Smooth muscle cell (in vitro differentiated cells): ENCODE results near the gene CC2D2A. TPM values are rescaled to one million over a fixed set of nuclear protein-coding genes. Genes with fewer than 3 reads are reported as not detected.

Experiments used
- DNase-seq: peaks from one replicate; lab custom pipeline; 2025; ENCODE audit not compliant: unreplicated experiment; lab: John Stamatoyannopoulos, UW
- H2AFZ ChIP-seq: fragments of 200-600 bp; sonication (generic); 2 replicates; pipeline ENCODE4 v1.6.0; 2016; ENCODE audit warnings: antibody characterized with exemption, low read depth, mild to moderate bottlenecking
- H3F3A ChIP-seq: fragments of 200-600 bp; sonication (generic); 2 replicates; pipeline ENCODE4 v1.6.0; 2017; ENCODE audit warnings: antibody characterized with exemption, low read depth
- H3K27ac ChIP-seq: fragments of 200-600 bp; sonication (generic); 2 replicates; pipeline ENCODE4 v1.5.1; 2016; ENCODE audit warnings: low read depth, mild to moderate bottlenecking
- H3K27me3 ChIP-seq: fragments of 200-600 bp; sonication (generic); 2 replicates; pipeline ENCODE4 v1.6.1; 2016; ENCODE audit warnings: low read depth, mild to moderate bottlenecking
- H3K36me3 ChIP-seq: fragments of 200-600 bp; sonication (generic); 2 replicates; pipeline ENCODE4 v1.5.1; 2016; ENCODE audit warnings: low read depth
- H3K4me1 ChIP-seq: fragments of 200-600 bp; sonication (generic); 2 replicates; pipeline ENCODE4 v1.5.1; 2016; ENCODE audit warnings: low read depth
- H3K4me2 ChIP-seq: fragments of 200-600 bp; sonication (generic); 2 replicates; pipeline ENCODE4 v1.6.0; 2016; ENCODE audit warnings: mild to moderate bottlenecking
- H3K4me3 ChIP-seq: fragments of 200-600 bp; sonication (generic); 2 replicates; pipeline ENCODE4 v1.5.1; 2016; ENCODE audit warnings: mild to moderate bottlenecking
- H3K79me2 ChIP-seq: fragments of 200-600 bp; sonication (generic); 2 replicates; pipeline ENCODE4 v1.6.0; 2016; ENCODE audit warnings: low read depth, mild to moderate bottlenecking
- H3K9ac ChIP-seq: fragments of 200-600 bp; sonication (generic); 2 replicates; pipeline ENCODE4 v1.6.0; 2016; ENCODE audit warnings: low read depth
- H3K9me3 ChIP-seq: fragments of 200-600 bp; sonication (generic); replicated peaks from 2 replicates; pipeline ENCODE4 v1.5.1; 2016; ENCODE audit warnings: low read depth
- H4K20me1 ChIP-seq: fragments of 200-600 bp; sonication (generic); 2 replicates; pipeline ENCODE4 v1.6.0; 2016; ENCODE audit warnings: low read depth
- WGBS: methylation state at CpG from one replicate; pipeline ENCODE4 v1.1.7; 2016; ENCODE audit warnings: low lambda C conversion rate; 5-methylcytosine and 5-hydroxymethylcytosine counted together
- polyA plus RNA-seq: library from polyadenylated mRNA; unstranded; fragments of >200 nt; fragmentation: Nextera tagmentation; extraction: Ambion mirVana; gene quantifications from 2 replicates; pipeline ENCODE4 v1.2.1, GENCODE V29; 2016
- total RNA-seq: library from RNA; depleted of rRNA; stranded (reverse); fragments of >200 nt; gene quantifications from 2 replicates; pipeline ENCODE4 v1.2.3, GENCODE V29; 2014
- TF ChIP-seq, protein P1 (sequence below): fragments of 200-600 bp; sonication (generic); IDR thresholded peaks from 2 replicates; pipeline ENCODE4 v1.5.1; 2017; ENCODE audit warnings: borderline replicate concordance, mild to moderate bottlenecking, antibody characterized with exemption; ENCODE audit not compliant: insufficient read depth, poor library complexity, severe bottlenecking

CC2D2A gene
- total and polyA plus RNA-seq, 2 experiments from 2014 or later = 12.8 to 15.0 TPM

DNA sequence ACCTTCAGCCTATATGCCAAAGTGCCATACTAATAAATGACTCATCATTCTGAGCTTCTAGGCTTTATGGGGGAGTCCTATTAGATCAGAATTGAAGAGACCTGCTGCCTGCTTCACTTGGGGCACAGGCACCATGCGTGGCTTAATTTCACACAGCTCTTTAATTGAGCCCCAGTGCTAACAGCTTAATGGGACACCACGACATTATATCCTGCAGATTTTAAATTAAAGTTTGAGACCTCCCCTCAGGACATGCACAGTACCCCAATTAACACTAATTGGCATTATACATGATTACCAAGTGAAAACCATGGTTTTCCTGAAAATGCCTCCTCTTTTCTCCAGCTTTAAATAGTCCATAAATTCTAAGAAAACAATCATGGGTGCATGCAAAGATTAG, 35.0 kb upstream of the CC2D2A start:
- H3K27ac ChIP-seq = no peak overlapping the region
- H3K27me3 ChIP-seq = no peaks in the 10 kb centered on the region
- H3K9ac ChIP-seq = no peak overlapping the region
- H3F3A ChIP-seq = no peaks in the 10 kb centered on the region
- DNase-seq = no peak
- no peaks in the 10 kb centered on the region for H3K4me1 ChIP-seq
- H3K79me2 ChIP-seq = no peaks in the 10 kb centered on the region
- no peak overlapping the region for H2AFZ ChIP-seq
- no peak overlapping the region for H3K4me3 ChIP-seq
- no peaks in the 10 kb centered on the region for H4K20me1 ChIP-seq
- 95% methylated on average over 2 of the region's 2 CpGs for WGBS
- no peak overlapping the region for H3K4me2 ChIP-seq
- TF ChIP-seq, protein P1, sequence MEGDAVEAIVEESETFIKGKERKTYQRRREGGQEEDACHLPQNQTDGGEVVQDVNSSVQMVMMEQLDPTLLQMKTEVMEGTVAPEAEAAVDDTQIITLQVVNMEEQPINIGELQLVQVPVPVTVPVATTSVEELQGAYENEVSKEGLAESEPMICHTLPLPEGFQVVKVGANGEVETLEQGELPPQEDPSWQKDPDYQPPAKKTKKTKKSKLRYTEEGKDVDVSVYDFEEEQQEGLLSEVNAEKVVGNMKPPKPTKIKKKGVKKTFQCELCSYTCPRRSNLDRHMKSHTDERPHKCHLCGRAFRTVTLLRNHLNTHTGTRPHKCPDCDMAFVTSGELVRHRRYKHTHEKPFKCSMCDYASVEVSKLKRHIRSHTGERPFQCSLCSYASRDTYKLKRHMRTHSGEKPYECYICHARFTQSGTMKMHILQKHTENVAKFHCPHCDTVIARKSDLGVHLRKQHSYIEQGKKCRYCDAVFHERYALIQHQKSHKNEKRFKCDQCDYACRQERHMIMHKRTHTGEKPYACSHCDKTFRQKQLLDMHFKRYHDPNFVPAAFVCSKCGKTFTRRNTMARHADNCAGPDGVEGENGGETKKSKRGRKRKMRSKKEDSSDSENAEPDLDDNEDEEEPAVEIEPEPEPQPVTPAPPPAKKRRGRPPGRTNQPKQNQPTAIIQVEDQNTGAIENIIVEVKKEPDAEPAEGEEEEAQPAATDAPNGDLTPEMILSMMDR = no peak
- H3K36me3 ChIP-seq = no peaks in the 10 kb centered on the region
- no peaks in the 10 kb centered on the region for H3K9me3 ChIP-seq

DNA sequence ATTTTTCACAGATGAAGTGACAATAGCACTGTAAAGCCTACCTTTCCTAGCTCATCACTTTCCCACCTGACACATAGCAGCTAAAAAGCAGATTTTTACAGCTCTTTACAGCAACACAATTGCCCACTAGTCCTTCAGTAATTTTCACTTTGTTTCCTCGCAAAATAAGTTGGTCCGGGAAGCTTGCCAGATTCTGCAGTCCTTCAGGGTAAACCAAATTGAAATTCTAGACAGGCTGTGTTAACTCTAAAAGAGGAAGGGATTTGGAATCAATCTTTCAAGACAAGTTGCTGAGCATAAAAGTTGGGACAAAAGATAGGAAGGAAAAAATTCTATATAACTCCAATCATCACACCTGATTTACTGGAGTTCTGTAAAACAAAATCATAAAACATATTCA, 33.2 kb upstream of the CC2D2A start:
- no peak for DNase-seq
- H3K4me2 ChIP-seq = peak overlapping the region; percentile 1
- H3K27ac ChIP-seq = no peak overlapping the region
- no peaks in the 10 kb centered on the region for H3F3A ChIP-seq
- no peak overlapping the region for H3K9ac ChIP-seq
- no peaks in the 10 kb centered on the region for H3K4me1 ChIP-seq
- 43% methylated on average over 2 of the region's 2 CpGs for WGBS
- no peaks in the 10 kb centered on the region for H3K9me3 ChIP-seq
- no peaks in the 10 kb centered on the region for H3K36me3 ChIP-seq
- no peak overlapping the region for H3K4me3 ChIP-seq
- H3K79me2 ChIP-seq = no peaks in the 10 kb centered on the region
- TF ChIP-seq, protein P1 = no peak
- H3K27me3 ChIP-seq = no peaks in the 10 kb centered on the region
- no peak overlapping the region for H2AFZ ChIP-seq
- H4K20me1 ChIP-seq = no peaks in the 10 kb centered on the region

DNA sequence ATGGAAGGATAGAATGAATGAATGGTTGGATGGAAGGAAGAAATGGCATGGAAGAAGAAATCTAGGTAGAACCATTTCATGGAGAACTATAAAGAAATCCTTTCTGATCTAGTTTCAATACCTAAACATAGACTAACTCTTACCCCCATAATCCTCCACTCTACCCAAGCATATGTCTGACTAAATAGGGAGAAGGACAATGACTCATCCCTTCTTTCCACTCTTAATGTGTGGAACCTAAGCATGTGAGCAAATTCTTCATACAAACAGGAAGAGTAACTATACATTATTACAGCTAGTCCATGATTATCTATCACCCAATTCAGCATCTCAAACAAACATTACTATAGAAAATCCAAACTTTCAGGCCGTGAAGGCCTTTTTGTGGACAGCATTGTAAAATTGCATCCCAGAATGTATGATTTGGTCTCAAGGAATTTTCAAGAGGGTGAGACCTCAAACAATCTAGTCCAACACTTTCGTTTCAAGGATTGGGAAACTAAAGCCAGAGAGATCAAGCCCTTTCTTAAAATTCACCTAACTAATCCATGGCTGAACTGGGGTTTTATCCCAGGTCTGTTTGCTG, 30.6 kb upstream of the CC2D2A start:
- H3K4me3 ChIP-seq = no peak overlapping the region
- WGBS = 31% methylated on average over 2 of the region's 2 CpGs
- DNase-seq = no peak

More for the DNA sequence above, 30.6 kb upstream of the CC2D2A start:
- H2AFZ ChIP-seq = no peak overlapping the region
- H3K27me3 ChIP-seq = no peaks in the 10 kb centered on the region
- peak overlapping the region; percentile 51 for H3K27ac ChIP-seq
- no peaks in the 10 kb centered on the region for H3F3A ChIP-seq
- no peak overlapping the region for H3K9ac ChIP-seq
- no peaks in the 10 kb centered on the region for H3K9me3 ChIP-seq
- no peaks in the 10 kb centered on the region for H3K36me3 ChIP-seq
- no peaks in the 10 kb centered on the region for H3K79me2 ChIP-seq
- TF ChIP-seq, protein P1 = no peak
- no peaks in the 10 kb centered on the region for H4K20me1 ChIP-seq
- peak overlapping the region; percentile 1 for H3K4me2 ChIP-seq
- H3K4me1 ChIP-seq = no peaks in the 10 kb centered on the region
